ENCODE data around the gene HOXA4.

DNA sequence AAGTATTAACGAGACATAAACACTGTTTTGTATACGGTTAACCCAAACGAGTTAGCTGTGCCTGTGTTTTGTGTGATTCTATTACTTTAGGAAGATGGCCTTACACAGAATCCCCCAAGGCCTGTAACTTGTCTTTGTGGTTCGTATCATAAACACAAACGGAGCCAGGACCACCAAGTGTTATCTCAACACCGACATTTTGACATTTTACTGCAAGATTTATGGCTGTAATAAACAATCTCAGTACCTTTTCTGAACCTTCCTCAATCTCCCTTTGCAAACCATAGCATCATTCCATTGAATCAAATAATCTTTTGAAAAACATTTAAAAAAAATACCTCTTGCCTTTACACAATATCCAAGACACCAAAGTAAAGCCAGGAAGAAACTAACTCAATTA is 2.4 kb upstream of the HOXA4 start:
- TF ChIP-seq GABPA (IDR thresholded peaks at IDR 0.05; ENCODE audit: low read depth) (no peak), SPI1 (IDR thresholded peaks at IDR 0.05; ENCODE audit: borderline replicate concordance, low read depth) (no peak)
- TF ChIP-seq, protein P1, sequence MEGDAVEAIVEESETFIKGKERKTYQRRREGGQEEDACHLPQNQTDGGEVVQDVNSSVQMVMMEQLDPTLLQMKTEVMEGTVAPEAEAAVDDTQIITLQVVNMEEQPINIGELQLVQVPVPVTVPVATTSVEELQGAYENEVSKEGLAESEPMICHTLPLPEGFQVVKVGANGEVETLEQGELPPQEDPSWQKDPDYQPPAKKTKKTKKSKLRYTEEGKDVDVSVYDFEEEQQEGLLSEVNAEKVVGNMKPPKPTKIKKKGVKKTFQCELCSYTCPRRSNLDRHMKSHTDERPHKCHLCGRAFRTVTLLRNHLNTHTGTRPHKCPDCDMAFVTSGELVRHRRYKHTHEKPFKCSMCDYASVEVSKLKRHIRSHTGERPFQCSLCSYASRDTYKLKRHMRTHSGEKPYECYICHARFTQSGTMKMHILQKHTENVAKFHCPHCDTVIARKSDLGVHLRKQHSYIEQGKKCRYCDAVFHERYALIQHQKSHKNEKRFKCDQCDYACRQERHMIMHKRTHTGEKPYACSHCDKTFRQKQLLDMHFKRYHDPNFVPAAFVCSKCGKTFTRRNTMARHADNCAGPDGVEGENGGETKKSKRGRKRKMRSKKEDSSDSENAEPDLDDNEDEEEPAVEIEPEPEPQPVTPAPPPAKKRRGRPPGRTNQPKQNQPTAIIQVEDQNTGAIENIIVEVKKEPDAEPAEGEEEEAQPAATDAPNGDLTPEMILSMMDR (IDR thresholded peaks at IDR 0.05; ENCODE audit: insufficient read depth, low read length) = no peak
- TF ChIP-seq, protein P2, sequence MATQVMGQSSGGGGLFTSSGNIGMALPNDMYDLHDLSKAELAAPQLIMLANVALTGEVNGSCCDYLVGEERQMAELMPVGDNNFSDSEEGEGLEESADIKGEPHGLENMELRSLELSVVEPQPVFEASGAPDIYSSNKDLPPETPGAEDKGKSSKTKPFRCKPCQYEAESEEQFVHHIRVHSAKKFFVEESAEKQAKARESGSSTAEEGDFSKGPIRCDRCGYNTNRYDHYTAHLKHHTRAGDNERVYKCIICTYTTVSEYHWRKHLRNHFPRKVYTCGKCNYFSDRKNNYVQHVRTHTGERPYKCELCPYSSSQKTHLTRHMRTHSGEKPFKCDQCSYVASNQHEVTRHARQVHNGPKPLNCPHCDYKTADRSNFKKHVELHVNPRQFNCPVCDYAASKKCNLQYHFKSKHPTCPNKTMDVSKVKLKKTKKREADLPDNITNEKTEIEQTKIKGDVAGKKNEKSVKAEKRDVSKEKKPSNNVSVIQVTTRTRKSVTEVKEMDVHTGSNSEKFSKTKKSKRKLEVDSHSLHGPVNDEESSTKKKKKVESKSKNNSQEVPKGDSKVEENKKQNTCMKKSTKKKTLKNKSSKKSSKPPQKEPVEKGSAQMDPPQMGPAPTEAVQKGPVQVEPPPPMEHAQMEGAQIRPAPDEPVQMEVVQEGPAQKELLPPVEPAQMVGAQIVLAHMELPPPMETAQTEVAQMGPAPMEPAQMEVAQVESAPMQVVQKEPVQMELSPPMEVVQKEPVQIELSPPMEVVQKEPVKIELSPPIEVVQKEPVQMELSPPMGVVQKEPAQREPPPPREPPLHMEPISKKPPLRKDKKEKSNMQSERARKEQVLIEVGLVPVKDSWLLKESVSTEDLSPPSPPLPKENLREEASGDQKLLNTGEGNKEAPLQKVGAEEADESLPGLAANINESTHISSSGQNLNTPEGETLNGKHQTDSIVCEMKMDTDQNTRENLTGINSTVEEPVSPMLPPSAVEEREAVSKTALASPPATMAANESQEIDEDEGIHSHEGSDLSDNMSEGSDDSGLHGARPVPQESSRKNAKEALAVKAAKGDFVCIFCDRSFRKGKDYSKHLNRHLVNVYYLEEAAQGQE (IDR thresholded peaks at IDR 0.05; ENCODE audit: insufficient replicate concordance, low read depth) = no peak

Measured in HL-60 (cell line).